ENCODE results near the gene KRTAP10-2.

The KRTAP10-2 gene

DNA sequence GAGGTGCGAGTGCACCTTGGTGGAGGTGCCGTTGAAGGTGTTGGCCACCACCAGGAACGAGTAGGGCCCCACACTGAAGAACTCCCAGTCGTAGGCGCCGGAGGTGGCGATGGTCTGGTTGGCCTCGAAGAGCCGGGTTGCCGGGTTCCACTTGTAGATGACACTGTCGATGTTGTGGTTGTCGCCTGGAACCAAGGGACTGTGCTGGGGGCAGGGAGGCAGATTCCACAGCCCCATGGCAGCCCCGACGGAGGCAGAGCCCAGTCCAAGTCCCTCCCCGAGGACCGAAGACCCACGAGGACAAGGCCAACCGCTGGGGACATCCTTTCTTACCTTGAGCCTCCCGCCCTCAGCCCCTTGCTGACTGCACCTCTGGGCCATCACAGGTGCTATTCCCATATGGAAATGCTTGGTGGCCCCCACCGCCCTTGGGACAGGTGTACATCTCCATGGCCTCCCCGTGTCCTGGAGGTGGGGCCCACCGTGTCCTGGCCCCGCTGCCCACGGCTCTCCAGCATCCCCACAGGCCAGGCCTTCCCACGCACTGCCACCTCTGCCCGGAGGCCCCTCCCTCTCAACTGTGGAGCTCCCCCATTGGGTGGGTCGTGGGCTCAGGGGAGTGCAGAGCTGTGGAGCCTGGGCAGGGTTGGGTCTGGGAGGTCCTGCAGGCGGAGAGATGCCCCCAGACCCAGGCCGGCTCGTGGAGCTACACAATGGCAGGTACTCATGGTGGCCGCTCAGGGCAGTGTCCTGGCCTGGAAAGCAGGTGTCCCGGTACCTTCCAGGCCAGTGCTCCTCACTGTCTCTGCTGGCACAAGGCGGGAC lies 29.2 kb downstream of the KRTAP10-2 start:
- TF ChIP-seq EP300 (IDR thresholded peaks at IDR 0.05; ENCODE audit: borderline replicate concordance), result no peak
- TF ChIP-seq TCF12 (IDR thresholded peaks at IDR 0.05; ENCODE audit: low read depth), result no peak
- no peak for TF ChIP-seq ZBTB7A (IDR thresholded peaks at IDR 0.05; ENCODE audit: low read depth)
- no peak for TF ChIP-seq TEAD4 (IDR thresholded peaks at IDR 0.05)
- TF ChIP-seq YY1 (IDR thresholded peaks at IDR 0.05; ENCODE audit: low read depth), result no peak
- TF ChIP-seq FOXM1 (IDR thresholded peaks at IDR 0.05; ENCODE audit: borderline replicate concordance, low read depth), result no peak
- no peak for TF ChIP-seq CEBPB (IDR thresholded peaks at IDR 0.05)
- TF ChIP-seq, protein P1, sequence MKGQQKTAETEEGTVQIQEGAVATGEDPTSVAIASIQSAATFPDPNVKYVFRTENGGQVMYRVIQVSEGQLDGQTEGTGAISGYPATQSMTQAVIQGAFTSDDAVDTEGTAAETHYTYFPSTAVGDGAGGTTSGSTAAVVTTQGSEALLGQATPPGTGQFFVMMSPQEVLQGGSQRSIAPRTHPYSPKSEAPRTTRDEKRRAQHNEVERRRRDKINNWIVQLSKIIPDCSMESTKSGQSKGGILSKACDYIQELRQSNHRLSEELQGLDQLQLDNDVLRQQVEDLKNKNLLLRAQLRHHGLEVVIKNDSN (IDR thresholded peaks at IDR 0.05), result no peak
- no peak for TF ChIP-seq CREB1 (IDR thresholded peaks at IDR 0.05; ENCODE audit: low read depth)
- TF ChIP-seq NFIC (IDR thresholded peaks at IDR 0.05), result no peak

- TF ChIP-seq RAD21 (IDR thresholded peaks at IDR 0.05; ENCODE audit: low read depth), result no peak
- TF ChIP-seq TEAD4 (IDR thresholded peaks at IDR 0.05), result no peak
- TF ChIP-seq REST (IDR thresholded peaks at IDR 0.05; ENCODE audit: low read depth), result no peak
- no peak for TF ChIP-seq EGR1 (IDR thresholded peaks at IDR 0.05)
- TF ChIP-seq ZBTB7A (IDR thresholded peaks at IDR 0.05; ENCODE audit: low read depth), result no peak
- TF ChIP-seq EP300 (IDR thresholded peaks at IDR 0.05; ENCODE audit: borderline replicate concordance), result no peak
- no peak for TF ChIP-seq TAF1 (IDR thresholded peaks at IDR 0.05; ENCODE audit: low read depth)
These were observed 29.9 kb downstream of the KRTAP10-2 start for GRCh38 chr21:44521301-44521927.

DNA sequence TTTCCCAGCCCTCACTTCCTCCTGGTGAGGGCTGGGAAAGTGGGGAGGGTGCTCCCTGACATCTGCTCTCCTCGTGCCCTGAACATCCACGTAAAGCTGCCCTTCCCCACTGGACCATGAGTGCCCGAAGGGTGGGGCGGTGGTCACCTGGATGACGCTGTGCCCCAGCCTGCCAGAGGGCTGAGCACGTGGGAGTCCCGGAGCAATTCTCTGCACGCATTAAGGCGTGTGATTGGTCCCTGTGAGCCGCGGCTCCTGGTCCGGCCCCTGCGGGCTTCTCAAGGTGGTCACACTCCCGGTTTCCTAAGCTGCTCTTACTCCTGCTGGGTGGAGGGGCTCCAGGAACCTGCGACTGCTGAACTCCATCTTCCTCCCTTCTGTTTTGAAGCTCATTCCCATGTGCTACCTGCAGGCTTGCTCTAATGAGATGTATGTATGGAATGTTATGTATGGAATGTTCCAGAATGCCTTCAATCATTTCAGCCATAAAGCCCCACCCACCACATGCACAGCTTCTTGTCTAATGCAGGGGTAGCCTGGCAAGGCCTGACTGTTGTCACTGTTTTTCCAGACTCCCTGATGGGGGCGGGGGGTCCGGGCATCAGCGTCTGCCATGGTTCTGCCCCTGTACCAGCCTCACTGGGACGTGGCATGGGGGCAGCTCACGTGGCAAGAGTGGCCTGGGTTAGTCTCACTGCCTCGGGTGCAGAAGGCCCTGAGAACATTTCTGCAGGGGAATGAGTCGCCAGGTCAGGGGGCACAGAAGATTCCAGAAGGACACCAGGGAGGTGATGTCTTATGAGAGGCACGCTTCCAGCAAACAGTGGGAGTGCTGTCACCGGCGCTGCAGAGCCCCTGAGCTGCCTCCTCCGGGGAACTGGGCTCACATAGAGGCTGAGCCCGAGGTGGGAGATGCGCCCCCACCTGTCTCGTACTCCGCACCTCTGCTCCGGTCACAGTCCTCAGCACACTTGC lies 30.7 kb downstream of the KRTAP10-2 start:
- TF ChIP-seq TCF12 (IDR thresholded peaks at IDR 0.05; ENCODE audit: low read depth), result no peak
- no peak for TF ChIP-seq TAF1 (IDR thresholded peaks at IDR 0.05; ENCODE audit: low read depth)
- TF ChIP-seq TEAD4 (IDR thresholded peaks at IDR 0.05), result 0 out of 2 replicates have a peak, but pooled peaks have one; percentile 15
- no peak for TF ChIP-seq FOXM1 (IDR thresholded peaks at IDR 0.05; ENCODE audit: borderline replicate concordance, low read depth)
- peak; percentile 47; the same call in 1 of the 2 replicates for TF ChIP-seq MAX (IDR thresholded peaks at IDR 0.05)
- TF ChIP-seq YY1 (IDR thresholded peaks at IDR 0.05; ENCODE audit: low read depth), result no peak

DNA sequence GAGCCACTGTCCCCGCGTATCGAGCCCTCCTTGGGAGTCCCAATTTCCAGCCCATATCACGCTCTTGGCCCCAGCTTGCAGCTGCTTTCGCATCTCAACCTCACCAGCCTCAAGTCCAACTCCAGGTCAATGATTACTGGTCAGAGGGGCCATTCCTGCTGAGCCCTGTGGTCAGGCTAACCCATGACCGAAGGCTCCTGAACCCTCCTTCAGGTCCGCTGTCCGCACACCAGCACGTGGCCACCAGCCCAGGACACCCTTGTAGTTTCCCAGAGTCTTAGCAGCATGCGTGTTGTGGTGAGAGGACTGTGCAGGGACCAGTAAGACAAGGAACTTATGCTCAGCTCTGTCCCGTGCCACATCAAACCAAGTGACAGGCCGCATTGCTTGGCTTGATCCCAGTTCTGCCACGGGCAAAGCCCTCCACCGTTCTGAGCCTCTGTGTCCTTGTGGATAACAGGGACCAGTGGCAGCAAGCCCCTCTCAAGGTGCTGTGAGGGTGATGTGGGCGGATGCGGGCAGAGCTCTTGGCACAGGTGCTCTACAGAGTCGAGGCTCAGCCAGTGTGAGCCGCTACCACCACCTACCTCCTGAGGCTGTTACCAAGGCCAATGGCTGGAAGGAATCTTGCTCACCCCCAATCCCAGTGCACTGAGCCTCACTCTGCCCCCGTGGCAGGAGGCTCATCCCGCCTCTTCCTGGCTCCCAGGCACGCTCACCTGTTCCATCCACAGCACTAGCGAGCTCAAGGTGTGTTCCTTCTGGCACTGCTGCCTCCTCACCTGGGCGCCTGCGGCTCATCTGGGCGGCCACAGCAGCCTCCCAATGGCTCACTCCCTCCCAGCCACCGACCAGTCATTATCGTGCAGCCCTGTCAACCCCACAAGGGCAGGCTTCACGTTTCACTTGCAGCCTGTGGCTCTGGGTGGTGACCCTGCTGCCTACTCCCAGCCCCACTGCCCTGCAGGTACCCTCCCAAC lies 31.7 kb downstream of the KRTAP10-2 start:
- TF ChIP-seq REST (IDR thresholded peaks at IDR 0.05; ENCODE audit: low read depth) (no peak), FOXM1 (IDR thresholded peaks at IDR 0.05; ENCODE audit: borderline replicate concordance, low read depth) (no peak), TAF1 (IDR thresholded peaks at IDR 0.05; ENCODE audit: low read depth) (no peak), ZBTB7A (IDR thresholded peaks at IDR 0.05; ENCODE audit: low read depth) (no peak), RAD21 (IDR thresholded peaks at IDR 0.05; ENCODE audit: low read depth) (no peak), CEBPB (IDR thresholded peaks at IDR 0.05) (no peak), EGR1 (IDR thresholded peaks at IDR 0.05) (no peak), YY1 (IDR thresholded peaks at IDR 0.05; ENCODE audit: low read depth) (no peak), CREB1 (IDR thresholded peaks at IDR 0.05; ENCODE audit: low read depth) (no peak), EP300 (IDR thresholded peaks at IDR 0.05; ENCODE audit: borderline replicate concordance) (no peak), TCF12 (IDR thresholded peaks at IDR 0.05; ENCODE audit: low read depth) (no peak), TEAD4 (IDR thresholded peaks at IDR 0.05) (no peak), NFIC (IDR thresholded peaks at IDR 0.05) (no peak), MAX (IDR thresholded peaks at IDR 0.05) (no peak)
- TF ChIP-seq, protein P1 (IDR thresholded peaks at IDR 0.05), result no peak

Data from Ishikawa (cell line).